Endothelial cell of umbilical vein (primary cell): ENCODE results near the gene P2RY11. TPM values are rescaled to one million over a fixed set of nuclear protein-coding genes. Genes with fewer than 3 reads are reported as not detected.

ENCODE experiments used
- BruUV-seq: library from RNA; stranded (reverse); fragments of 400-500 nt; replicated peaks from 2 replicates; lab custom pipeline; 2021; lab: Mats Ljungman, UMichigan
- CTCF ChIA-PET: fragments of 300-600, 350-600 bp; sonication (Branson Sonifier 250); formaldehyde crosslinking; loops from one replicate; lab custom pipeline; 2021; ENCODE audit warnings: antibody characterized with exemption, inconsistent platforms; lab: Charles Lee
- POLR2A ChIA-PET: fragments of 300-600, 350-600 bp; sonication (Branson Sonifier 250); formaldehyde crosslinking; loops from one replicate; lab custom pipeline; 2021; ENCODE audit warnings: antibody characterized with exemption, inconsistent platforms; lab: Charles Lee
- DNase-seq: peaks from one replicate; pipeline ENCODE4 v3.0.0-alpha.2; 2011; ENCODE audit warnings: low read depth, low spot score
- FAIRE-seq: peaks from 2 replicates; lab custom pipeline; 2011; peaks lifted over from hg19 to GRCh38; lab: Jason Lieb, UNC
- H2AFZ ChIP-seq: 2 replicates; pipeline ENCODE4 v1.6.0; 2012; ENCODE audit warnings: low read depth, low read length, control low read depth, inconsistent platforms
- H3K27ac ChIP-seq: 2 replicates; pipeline ENCODE4 v1.5.1; 2011; ENCODE audit warnings: low read depth, mild to moderate bottlenecking, control low read depth, low read length, moderate library complexity; ENCODE audit not compliant: insufficient read depth
- H3K27me3 ChIP-seq, 2 experiments: 2 replicates each; pipeline versions ENCODE4 v1.6.0 to v1.6.1; 2011; ENCODE audit warnings: low read length in 2 of 2, mixed read lengths in 1 of 2; ENCODE audit not compliant: control insufficient read depth in 2 of 2, insufficient read depth in 2 of 2
- H3K36me3 ChIP-seq, 2 experiments: 2 replicates in 1 of 2; 3 replicates in 1 of 2; pipeline ENCODE4 v1.5.1; 2011; ENCODE audit warnings: low read length in 2 of 2, mild to moderate bottlenecking in 1 of 2, moderate library complexity in 1 of 2; ENCODE audit not compliant: control insufficient read depth in 2 of 2, insufficient read depth in 2 of 2; ENCODE audit errors: extremely low read depth in 1 of 2
- H3K4me1 ChIP-seq: 3 replicates; pipeline ENCODE4 v1.5.1; 2011; ENCODE audit warnings: mild to moderate bottlenecking, low read length; ENCODE audit not compliant: control insufficient read depth, insufficient read depth; ENCODE audit errors: extremely low read depth
- H3K4me2 ChIP-seq: 2 replicates; pipeline ENCODE4 v1.6.1; 2011; ENCODE audit warnings: low read length, control low read depth, mixed read lengths; ENCODE audit not compliant: insufficient read depth
- H3K4me3 ChIP-seq, 3 experiments: fragments of 200-600 bp in 1 of 3; sonication (generic), shearing (Covaris generic) in 1 of 3; replicated peaks in 1 of 3; 2 replicates each; pipeline ENCODE4 v1.5.1; 2011 to 2016; ENCODE audit warnings: control low read depth in 3 of 3, low read length in 3 of 3, mild to moderate bottlenecking in 2 of 3, inconsistent platforms in 1 of 3, low read depth in 1 of 3, moderate library complexity in 1 of 3; ENCODE audit not compliant: insufficient read depth in 1 of 3
- H3K79me2 ChIP-seq: 2 replicates; pipeline ENCODE4 v1.6.0; 2012; ENCODE audit warnings: low read length, inconsistent platforms; ENCODE audit not compliant: control insufficient read depth, insufficient read depth
- H3K9ac ChIP-seq: replicated peaks from 2 replicates; pipeline ENCODE3; 2011; ENCODE audit warnings: low read length, control low read depth; ENCODE audit not compliant: insufficient read depth; ENCODE audit errors: extremely low read depth
- H3K9me1 ChIP-seq: replicated peaks from 3 replicates; pipeline ENCODE4 v1.6.0; 2011; ENCODE audit warnings: mild to moderate bottlenecking, low read length; ENCODE audit not compliant: control insufficient read depth, insufficient read depth; ENCODE audit errors: extremely low read depth
- H3K9me3 ChIP-seq: replicated peaks from 2 replicates; pipeline ENCODE4 v1.5.1; 2012; ENCODE audit warnings: low read length, inconsistent platforms; ENCODE audit not compliant: control insufficient read depth, insufficient read depth
- H4K20me1 ChIP-seq: replicated peaks from 2 replicates; pipeline ENCODE3; 2011; ENCODE audit warnings: mild to moderate bottlenecking, low read length; ENCODE audit not compliant: control insufficient read depth, insufficient read depth; ENCODE audit errors: extremely low read depth
- CTCF ChIP-seq, 2 donors: IDR thresholded peaks; 1 replicate in 1 of 2; 2 replicates in 1 of 2; pipeline ENCODE4 v1.5.1; 2011; ENCODE audit warnings: low read length in 2 of 2, mild to moderate bottlenecking in 2 of 2, moderate library complexity in 2 of 2, control low read depth in 1 of 2, inconsistent platforms in 1 of 2, low read depth in 1 of 2; ENCODE audit not compliant: insufficient read depth in 1 of 2; ENCODE audit errors: extremely low read depth in 1 of 2
- FOS ChIP-seq: IDR thresholded peaks from 2 replicates; pipeline ENCODE4 v1.6.1; 2011; ENCODE audit warnings: mild to moderate bottlenecking, low read length, moderate library complexity, borderline replicate concordance; ENCODE audit not compliant: insufficient read depth
- GATA2 ChIP-seq: IDR thresholded peaks from 2 replicates; pipeline ENCODE4 v1.7.0; 2011; ENCODE audit warnings: low read depth, mild to moderate bottlenecking, moderate library complexity, mixed read lengths, low read length; ENCODE audit not compliant: insufficient read length, insufficient read depth
- JUN ChIP-seq: IDR thresholded peaks from 2 replicates; pipeline ENCODE4 v1.6.1; 2011; ENCODE audit warnings: borderline replicate concordance, low read depth; ENCODE audit not compliant: insufficient read length, insufficient read depth
- MAX ChIP-seq: IDR thresholded peaks from 2 replicates; pipeline ENCODE4 v1.6.1; 2011; ENCODE audit not compliant: insufficient read depth, insufficient read length
- MYC ChIP-seq: IDR thresholded peaks from one replicate; pipeline ENCODE4 v1.6.1; 2011; ENCODE audit warnings: mild to moderate bottlenecking, low read depth, low read length
- POLR2A ChIP-seq: IDR thresholded peaks from 2 replicates; pipeline ENCODE4 v1.6.1; 2012; ENCODE audit warnings: low read depth, mild to moderate bottlenecking, control low read depth, low read length
- POLR2AphosphoS5 ChIP-seq: IDR thresholded peaks from 2 replicates; pipeline ENCODE4 v1.6.1; 2012; ENCODE audit warnings: low read depth, mild to moderate bottlenecking, control low read depth, low read length, moderate library complexity; ENCODE audit not compliant: insufficient read depth
- dilution Hi-C: fragments of 300-500 bp; cut with MboI; formaldehyde crosslinking; loops from one replicate; pipeline ENCODE4 v1.15.0; 2019; ENCODE audit warnings: low sequenced_read_pairs; ENCODE audit not compliant: extremely low pct_ligation_motif_present
- intact Hi-C: fragments of 100-400 bp; cut with micrococcal nuclease; formaldehyde crosslinking; loops from one replicate; pipeline ENCODE4 v1.10.0; 2022
- polyA plus RNA-seq, 4 experiments: library from polyadenylated mRNA; depleted of rRNA in 3 of 4; stranded (reverse) in 3 of 4; unstranded in 1 of 4; fragments of >200 nt; gene quantifications; 2 replicates each; pipeline versions ENCODE4 v1.2.1 to v1.2.3, GENCODE V29; 2011 to 2012; ENCODE audit warnings: missing spikeins in 1 of 4
- total RNA-seq: library from RNA; stranded (reverse); gene quantifications from 2 replicates; pipeline ENCODE4 v1.2.3, GENCODE V29; 2021

P2RY11 gene
- total and polyA plus RNA-seq, 2 donors (not counting 3 experiments of a cell fraction or from before 2014, with no cell fraction given), result 3.6 to 14.6 TPM

GRCh38 chr19:10141479-10141878, 30.0 kb downstream of the P2RY11 start:
- H3K4me3 ChIP-seq, result no peak overlapping the region
- H3K27ac ChIP-seq, result no peak overlapping the region
- no TSS peak for BruUV-seq
- no peaks in the 10 kb centered on the region for H3K79me2 ChIP-seq
- no peak for FAIRE-seq
- intact Hi-C loops, result no loop called here
- H4K20me1 ChIP-seq, result no peaks in the 10 kb centered on the region
- peaks cover 20 to 66% of the 10 kb centered on the region in 2 experiments for H3K36me3 ChIP-seq
- H3K4me2 ChIP-seq, result no peak overlapping the region
- no peaks in the 10 kb centered on the region for H3K9me1 ChIP-seq
- DNase-seq, result no peak
- H3K9me3 ChIP-seq, result no peaks in the 10 kb centered on the region
- CTCF ChIA-PET, result interaction anchor here (0.5 to 2.4 kb wide), 2 partner anchors 42 to 109 kb away, joined by 3 to 6 read pairs; no protein-coding TSS in a partner anchor
- no peaks in the 10 kb centered on the region for H3K27me3 ChIP-seq
- no peak overlapping the region for H2AFZ ChIP-seq
- POLR2A ChIA-PET, result no interaction called here
- no peak for TF ChIP-seq GATA2
- no peak for TF ChIP-seq JUN
- TF ChIP-seq FOS, result no peak
- no peak for TF ChIP-seq POLR2A
- TF ChIP-seq MAX, result no peak
- no peak for TF ChIP-seq CTCF (IDR thresholded peaks at IDR 0.05; ENCODE audit: extremely low read depth in 1 of 2, insufficient read depth in 1 of 2, low read depth in 1 of 2, low read length in 2 of 2)
- no peak for TF ChIP-seq POLR2AphosphoS5
- TF ChIP-seq MYC, result no peak
- no peaks in the 10 kb centered on the region for H3K4me1 ChIP-seq
- no peak overlapping the region for H3K9ac ChIP-seq
- dilution Hi-C loops, result no loop called here
